ENCODE data around the gene LRP1B.
A peak's percentile ranks its signal among the peaks of the same experiment; 100 is the strongest.

The LRP1B gene

DNA sequence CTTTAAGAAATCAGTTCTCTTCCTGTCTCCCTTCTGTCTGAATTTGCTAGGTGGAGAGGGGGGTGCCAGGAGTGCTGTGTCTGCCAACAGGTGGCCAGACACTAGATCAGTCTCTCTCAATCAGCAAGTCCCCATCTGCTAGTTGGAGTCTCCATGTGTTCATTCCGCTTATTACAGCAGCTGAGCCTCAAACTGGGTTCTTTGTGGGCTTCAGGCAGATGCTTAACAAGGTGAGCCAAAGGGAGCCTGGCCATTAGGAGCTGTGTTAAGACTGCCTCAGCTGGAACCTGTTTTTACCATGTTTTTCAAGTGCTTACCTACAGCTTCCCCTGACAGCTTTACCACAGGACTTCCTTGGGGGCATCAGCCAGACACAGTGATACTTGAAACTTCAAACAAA lies 401.9 kb downstream of the LRP1B start:
- DNase-seq = peak; percentile 55

- DNase-seq = no peak
Observed at GRCh38 chr2:141728142-141728541, 402.7 kb downstream of the LRP1B start.

DNA sequence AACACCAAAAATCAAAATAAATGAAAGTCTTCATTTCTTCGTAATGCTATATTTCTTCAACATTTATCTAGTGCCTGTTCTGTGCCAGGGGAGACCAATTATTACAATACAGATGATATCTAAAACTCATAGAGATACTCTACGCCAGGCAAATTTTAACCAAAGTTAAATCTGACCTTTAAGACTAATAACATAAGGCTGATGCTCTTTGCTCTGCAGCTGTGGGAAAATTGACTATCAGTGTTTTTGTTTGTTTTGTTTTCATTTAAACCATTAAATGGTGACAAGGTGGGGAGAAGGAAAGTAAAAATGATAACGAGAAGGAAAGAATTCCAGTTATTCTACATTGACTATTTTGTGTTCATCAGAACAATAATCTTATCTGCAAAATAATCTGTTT lies 406.4 kb downstream of the LRP1B start:
- DNase-seq = no peak

DNA sequence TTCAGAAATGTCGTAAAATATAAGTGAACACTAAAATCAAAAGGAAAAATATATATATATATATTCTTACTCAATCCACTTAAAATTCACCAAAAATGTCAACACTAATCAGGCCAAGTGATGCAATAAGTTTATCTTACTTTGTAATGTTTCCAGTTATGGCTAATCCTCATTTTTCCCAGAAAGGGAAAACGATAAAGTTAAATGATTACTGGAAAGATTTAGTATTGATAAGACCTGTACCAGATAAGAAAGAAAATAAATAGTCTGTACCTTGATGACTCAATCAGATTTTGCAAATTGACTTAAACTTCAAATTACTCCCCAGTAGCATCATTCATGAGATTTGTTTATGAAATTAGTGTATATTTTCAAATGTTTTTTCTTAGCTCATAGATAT lies 407.0 kb downstream of the LRP1B start:
- DNase-seq = no peak

- DNase-seq = no peak
Observed at GRCh38 chr2:141720476-141720875, 410.3 kb downstream of the LRP1B start.

GRCh38 chr2:141714496-141714895 lies 416.3 kb downstream of the LRP1B start:
- no peak for DNase-seq

DNA sequence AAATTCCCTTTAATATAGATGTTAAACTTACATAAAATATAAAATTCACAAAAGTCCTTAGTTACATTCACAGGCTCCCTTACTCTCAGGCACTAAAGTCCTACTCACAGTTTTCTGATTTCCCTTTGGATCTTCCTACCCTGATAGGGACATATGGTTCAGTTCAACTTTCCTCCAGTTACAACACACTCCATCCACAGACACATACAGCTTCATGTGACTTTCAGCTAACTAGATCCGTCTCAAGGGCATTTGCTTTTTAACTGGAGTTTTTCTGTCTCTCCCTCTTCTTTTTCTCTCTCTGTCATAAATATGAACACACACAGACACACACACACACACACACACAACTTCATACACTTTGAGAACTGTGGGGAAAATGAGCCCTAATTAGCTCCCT lies 419.2 kb downstream of the LRP1B start:
- no peak for DNase-seq

GRCh38 chr2:141710589-141711239 lies 420.1 kb downstream of the LRP1B start:
- DNase-seq = no peak

DNA sequence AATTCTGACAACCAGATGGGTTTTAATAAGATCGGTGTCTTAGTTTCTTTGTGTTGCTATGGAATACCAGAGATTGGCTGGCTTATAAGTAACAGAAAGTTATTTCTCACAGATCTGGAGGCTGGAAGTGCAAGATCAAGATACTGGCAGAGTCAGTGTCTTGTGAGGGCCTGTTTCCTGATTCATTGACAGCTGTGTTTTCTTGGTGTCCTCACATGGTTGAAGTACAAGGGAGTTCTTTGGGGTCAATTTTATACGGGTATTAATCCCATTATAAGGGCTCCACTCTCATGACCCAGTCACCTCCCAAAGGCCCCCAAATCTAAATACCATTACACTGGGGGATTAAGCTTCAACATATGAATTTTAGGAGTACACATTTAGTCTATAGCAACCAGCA lies 421.1 kb downstream of the LRP1B start:
- no peak for DNase-seq

DNA sequence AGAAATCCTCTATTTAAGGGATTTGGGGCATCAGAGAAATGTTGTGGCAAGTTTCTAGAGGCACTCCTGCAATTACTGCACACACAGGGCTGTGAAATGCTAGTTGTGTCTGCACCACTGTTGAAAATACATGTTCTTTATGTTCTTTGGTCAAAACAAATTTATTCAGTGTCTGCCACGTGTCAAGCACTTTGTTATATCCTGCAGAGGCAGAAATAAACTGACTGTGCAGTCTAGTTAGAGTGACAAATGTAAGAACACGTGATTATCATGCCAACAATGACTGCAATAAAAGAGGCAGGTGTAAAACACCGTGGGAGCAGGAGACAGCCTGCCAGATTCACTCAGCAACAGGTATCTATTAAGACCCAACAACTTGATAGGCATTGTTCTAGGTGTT lies 423.3 kb downstream of the LRP1B start:
- no peak for DNase-seq

DNA sequence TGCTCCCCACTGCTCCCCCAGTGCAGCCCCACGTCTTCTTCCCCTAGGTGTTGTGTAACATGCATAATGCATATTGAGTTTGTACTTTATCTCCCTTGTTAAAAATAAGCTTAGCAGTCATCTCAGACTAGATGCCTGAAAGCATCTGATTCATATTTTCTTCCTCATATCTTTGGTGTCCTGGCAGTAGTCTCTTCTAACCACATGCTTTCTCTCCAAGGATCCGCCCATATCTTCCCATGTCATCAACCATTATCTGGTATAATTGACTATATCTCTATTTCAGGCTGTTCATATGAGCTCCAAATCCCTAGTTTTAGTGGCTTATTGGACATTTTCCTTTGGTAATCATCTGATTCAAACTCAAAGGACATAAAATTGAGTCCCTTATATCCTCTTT lies 426.3 kb downstream of the LRP1B start:
- DNase-seq = no peak

DNA sequence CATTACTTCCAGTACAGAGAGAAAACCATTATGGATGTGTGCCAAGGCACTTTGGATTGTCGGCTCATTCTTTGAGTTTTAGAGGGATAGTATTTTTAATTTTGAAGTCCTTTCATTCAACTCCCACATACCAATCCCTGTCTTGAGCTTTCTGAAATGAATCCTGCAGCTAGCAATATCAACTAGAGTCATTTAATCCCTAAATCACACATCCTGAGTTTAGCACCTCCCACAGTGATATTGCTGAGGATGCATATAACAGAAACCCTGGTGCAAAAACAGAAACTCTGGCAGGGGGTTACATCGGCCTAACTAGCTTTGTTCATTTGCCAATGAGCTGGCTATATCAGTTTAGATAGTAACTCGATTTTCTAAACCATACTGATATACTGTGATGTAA lies 427.3 kb downstream of the LRP1B start:
- no peak for DNase-seq

DNA sequence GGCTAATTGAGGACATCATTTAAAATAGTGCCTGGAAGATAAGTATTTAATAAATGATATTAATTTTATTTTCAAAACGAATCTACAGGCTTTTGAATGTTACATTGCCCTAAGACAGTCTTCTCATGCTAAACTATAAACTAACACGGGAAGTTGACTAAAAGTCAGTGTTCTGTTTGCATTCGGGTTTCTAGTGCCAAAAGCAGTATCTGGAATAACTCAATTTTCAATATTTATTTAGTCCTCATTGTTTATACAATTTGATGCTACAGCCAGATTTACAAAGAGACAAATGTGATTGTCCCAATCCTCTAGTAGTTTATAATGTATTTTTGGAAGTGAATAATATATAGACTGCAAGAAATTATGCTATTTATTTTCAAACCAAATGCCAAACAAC lies 429.2 kb downstream of the LRP1B start:
- DNase-seq = no peak

DNA sequence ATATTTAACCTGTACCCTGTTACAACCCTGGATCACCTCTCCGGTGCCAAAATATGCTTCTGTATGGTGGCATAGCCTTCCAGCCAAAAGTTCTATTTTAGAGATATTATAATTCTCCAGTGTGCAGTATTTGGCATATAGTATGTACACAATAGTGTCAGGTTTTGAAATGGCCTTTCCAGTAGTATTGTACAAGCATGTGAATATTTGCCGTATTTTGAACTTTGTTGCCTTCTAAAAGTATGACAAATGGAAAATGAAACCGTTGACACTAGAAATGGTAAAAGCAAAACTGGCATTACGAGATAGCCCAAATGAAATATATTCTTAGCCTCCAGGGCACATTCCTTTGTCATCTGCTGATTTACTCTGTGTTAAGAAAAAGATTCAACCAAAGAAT lies 431.2 kb downstream of the LRP1B start:
- DNase-seq = no peak

DNA sequence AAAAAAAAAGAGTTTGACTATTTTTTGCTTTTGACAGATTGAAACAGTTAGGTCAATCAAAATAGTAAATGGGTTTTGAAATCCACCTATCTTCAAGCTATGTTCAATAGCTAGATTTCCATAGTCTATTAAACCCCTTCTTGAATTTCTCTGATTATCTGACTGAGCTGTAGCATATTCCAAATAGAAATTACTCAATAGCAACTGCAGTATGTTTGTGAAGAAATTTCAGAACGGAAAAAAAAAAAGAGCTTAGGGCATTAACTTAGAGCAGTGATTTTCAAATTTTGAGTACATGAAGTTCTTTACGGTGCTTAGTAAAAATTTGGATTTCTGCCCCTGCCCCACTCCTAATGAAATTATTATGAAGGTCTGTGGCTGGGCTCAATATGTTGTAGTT lies 432.3 kb downstream of the LRP1B start:
- DNase-seq = no peak

DNA sequence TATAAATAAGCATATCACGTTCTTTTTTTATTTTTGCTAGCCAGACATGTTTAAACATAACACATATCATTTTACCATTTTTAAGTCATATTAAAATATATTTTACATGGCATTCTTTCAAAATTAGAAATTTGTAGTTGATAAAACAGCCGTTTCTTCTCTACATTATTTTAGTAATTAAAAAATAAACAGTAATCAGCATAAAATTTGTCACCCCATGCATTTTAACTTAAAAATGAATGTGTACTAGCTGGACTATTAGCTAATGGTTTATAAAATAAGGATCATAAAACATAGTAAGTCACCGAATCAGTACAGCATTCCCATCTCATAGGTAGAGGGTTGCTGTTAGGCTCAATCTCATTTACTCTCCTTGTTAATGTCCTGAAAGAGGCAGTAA lies 433.8 kb downstream of the LRP1B start:
- no peak for DNase-seq

DNA sequence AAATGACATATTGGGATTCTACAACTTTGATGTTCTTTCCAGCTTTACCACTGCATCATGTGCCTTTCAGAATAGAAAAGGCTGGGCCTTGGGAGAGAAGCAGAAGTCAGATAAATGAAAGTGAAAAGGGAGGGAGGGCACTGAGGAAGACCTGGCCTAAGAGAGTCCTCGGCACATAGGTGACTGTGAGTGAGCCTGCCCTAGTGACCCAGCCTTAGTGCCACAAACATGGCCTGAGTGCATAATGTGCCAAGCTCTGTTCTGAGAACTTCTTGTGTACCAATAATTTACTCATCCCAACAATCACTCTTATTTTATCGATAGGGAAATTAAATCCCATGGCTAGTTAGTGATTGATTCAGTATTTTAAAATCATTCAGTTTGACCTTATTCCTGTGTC lies 436.6 kb downstream of the LRP1B start:
- no peak for DNase-seq

DNA sequence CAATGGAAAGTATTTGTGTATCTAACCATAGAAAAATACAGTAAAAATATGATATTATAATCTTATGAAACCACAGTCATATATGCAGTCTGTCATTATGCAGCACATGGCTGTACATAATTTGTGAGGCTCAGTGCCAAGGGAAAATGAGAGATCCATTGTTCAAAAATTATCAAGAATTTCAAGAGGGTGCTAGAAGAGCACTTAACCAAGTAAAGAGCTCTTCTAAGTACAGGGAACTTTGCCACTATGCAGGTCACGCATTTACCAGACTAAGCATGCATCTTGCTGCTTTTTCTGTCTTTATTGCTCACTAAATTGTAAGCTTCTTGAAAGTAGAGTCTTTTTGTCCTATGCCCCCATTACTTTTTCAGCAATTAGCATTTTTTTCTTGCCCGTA lies 438.0 kb downstream of the LRP1B start:
- no peak for DNase-seq

DNA sequence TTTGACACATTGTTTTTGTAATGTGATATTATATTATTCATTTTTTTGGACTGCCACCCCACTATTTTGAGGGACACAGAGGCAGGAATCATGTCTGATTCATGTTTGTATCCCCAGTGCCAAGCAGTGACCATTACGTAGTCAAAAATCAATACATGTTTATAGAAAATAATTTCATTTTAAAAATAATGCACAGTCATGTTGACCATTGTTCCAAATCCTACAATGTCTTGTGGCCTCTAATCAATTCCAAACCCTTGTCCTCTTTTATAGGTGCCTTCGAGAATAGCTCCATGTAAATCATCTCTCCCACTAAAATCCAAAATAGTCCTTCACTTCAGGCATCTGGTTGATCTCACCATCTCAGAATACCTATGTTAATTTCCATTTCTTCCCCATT lies 454.7 kb downstream of the LRP1B start:
- no peak for DNase-seq

DNA sequence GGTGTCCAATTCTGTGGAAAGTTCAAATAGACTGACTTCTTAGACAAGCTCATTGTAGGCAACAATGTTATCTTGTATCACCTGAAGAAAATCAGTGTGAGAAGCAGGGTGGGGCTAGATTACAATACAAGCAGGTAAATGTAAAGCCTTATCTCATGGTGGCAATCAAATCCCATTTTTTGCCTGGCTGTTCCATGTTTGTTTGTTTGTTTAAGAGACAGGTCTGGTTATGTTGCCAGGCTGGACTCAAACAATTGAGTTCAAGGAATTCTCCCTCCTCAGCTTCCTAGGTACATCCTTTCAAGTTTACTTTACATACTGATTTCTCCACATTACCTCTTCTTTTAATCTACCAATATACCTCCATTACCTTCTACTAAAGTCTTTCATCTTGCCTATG lies 464.6 kb downstream of the LRP1B start:
- no peak for DNase-seq

GRCh38 chr2:141660232-141660631 lies 470.6 kb downstream of the LRP1B start:
- no peak for DNase-seq

GRCh38 chr2:141654311-141654710 lies 476.5 kb downstream of the LRP1B start:
- no peak for DNase-seq

DNA sequence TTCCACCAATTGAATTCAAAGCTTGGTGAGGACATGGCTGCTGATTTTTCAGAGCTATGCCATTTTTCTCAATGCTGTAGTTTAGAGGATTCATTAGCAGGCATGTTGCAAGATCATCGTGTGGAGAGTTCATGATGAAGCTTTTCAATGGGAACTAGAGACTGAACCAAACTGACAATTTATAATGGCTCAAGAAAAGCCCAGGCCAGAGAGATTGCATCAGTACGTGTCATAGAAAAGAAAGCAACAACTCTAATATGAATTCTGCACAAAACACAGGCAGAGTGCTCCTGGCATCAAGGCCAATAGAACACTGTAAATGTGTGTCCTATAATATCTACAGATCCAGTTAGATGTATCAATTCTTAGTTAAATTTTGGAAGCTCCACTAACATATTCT lies 477.6 kb downstream of the LRP1B start:
- no peak for DNase-seq

DNA sequence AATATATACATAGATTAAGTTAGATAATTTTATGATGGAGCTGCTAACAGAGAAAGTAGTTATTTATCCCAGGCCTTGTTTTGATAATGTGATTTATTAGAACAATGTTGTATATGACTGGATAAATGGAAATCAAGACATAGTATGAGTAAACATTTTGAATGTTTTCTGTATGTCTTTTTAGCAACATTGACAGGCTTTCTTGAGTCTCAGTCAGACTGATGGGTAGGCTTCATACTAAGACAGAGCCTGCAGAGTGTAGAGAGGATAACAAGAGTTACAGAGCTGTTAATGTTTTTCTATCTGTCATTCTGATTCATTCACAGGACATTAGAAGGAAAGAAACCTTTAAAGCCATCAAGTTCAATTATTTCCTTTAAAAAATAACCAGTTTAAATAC lies 478.5 kb downstream of the LRP1B start:
- no peak for DNase-seq

DNA sequence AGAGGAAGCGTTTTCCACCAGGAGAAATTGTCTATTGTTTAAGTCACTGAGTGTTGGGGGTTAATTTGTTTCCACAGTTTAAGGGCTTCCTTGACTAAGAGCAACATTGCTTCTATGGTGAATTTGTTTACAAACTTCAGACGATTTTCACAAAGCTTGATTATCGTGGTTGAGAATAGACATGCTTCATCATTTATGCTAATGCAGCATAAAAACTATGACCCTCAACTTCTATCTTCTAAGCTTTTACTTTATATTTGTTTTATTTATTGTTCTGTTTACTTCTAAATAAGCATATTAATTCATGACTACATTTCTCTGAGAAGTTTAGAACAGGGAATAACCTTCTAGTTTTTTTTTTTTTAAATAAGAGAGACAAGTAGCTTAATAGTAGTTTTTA lies 483.5 kb downstream of the LRP1B start:
- no peak for DNase-seq

DNA sequence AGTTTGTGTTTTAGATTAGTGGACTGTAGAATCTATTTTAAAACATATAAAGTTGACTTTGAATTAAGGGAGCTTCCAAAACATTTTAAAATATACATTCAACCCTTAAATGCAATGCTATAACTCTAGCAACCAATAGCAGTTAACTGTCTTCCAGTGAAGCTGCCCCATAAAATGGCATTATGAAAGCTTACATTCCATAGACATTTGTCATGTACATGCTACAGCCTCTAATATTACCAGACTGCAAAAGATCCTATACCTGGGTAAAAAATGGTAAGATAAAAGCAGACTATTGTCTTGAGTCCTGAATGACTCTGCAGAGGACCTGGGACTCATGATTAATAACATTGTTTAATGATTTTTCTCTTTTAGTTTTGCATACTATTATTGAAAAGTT lies 489.4 kb downstream of the LRP1B start:
- no peak for DNase-seq
